Measurements from ENCODE around the gene ZNF837.
A peak's percentile ranks its signal among the peaks of the same experiment; 100 is the strongest.
"Not testable (repeated sequence)": the region's sequence is repeated elsewhere in the genome, so short reads cannot be mapped to it uniquely, and the experiment has no call there.

ZNF837 gene

DNA sequence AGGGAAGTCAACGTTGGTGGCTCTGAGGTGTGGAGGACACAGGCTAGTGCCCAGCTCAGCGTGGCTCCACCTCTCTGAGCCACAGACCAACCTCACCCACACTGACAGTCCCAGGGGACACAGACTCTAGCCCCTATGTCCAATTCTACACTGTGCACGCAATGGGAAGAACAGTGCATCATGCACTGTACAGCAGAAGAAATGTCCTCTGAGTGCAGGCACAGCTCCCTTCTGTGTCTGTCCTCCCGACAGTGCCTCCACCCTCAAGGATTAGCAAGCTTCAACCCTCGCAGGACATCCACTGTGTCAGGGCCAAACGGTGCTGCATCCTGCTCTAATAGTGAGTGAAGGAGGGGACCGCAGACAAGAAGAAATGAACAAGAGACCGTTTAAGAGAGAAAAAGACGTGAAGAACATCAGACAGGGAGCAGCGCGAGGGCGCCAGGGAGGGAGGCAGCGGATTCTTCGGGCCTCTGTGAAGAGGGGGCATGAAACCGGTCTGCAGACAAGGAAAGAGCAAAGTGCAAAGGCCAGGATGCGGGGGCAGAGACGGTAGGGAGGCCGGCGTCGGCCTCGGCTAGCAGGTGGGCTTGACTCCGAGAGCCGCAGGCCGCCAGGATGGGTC lies 681 bp downstream of the ZNF837 start:
- Histone ChIP-seq H3K4me3 (ENCODE audit: low read length) (peak overlapping the region; percentile 65), H3K9me3 (ENCODE audit: control insufficient read depth, low read depth, low read length) (no peaks in the 10 kb centered on the region), H3K9ac (ENCODE audit: low read length) (peak overlapping the region; percentile 47), H3K27me3 (ENCODE audit: control insufficient read depth, insufficient read depth, low read length) (no peaks in the 10 kb centered on the region), H3K27ac (ENCODE audit: low read length) (no peak overlapping the region), H3K4me1 (ENCODE audit: control insufficient read depth, low read depth, low read length) (no peaks in the 10 kb centered on the region), H3K36me3 (ENCODE audit: control insufficient read depth, low read depth, low read length) (no peaks in the 10 kb centered on the region)

DNA sequence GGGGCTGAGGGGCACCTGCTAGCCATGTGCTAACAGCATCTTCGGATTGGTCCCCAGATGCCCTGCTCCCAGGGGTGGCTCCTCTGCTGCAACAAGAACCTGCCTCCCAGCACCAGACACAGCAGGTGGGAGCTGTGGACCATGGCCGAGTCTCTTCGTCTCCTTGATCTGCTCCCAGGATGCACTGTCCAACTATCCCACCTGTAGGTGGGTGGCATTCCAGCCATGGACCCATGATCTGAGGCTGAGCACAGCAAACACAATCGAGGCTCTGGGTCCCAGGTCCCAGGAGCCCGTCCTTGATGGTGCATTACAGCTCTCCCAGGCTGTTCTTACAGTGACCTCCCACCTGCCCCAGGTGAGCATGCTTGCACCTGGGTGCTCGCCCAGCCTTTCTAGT lies 1.6 kb downstream of the ZNF837 start:
- Histone ChIP-seq H3K27ac (ENCODE audit: low read length) (no peak overlapping the region), H3K9ac (ENCODE audit: low read length) (no peak overlapping the region), H3K9me3 (ENCODE audit: control insufficient read depth, low read depth, low read length) (no peaks in the 10 kb centered on the region), H3K36me3 (ENCODE audit: control insufficient read depth, low read depth, low read length) (no peaks in the 10 kb centered on the region), H3K27me3 (ENCODE audit: control insufficient read depth, insufficient read depth, low read length) (no peaks in the 10 kb centered on the region), H3K4me1 (ENCODE audit: control insufficient read depth, low read depth, low read length) (no peaks in the 10 kb centered on the region), H3K4me3 (ENCODE audit: low read length) (no peak overlapping the region)

DNA sequence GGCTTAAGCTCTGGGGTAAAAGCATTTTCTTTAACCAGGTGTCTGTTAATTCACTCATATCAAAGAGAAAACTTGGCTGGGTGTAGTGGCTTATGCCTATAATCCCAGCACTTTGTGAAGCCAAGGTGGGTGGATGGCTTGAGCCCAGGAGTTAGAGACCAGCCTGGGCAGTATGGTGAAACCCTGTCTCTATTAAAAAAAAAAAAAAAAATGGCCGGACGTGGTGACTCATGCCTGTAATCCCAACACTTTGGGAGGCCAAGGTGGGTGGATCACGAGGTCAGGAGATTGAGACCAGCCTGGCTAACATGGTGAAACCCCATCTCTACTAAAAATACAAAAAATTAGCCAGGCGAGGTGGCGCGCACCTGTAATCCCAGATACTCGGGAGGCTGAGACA lies 4.1 kb downstream of the ZNF837 start:
- H3K27me3 ChIP-seq (ENCODE audit: control insufficient read depth, insufficient read depth, low read length); H3K9me3 ChIP-seq (ENCODE audit: control insufficient read depth, low read depth, low read length); H3K36me3 ChIP-seq (ENCODE audit: control insufficient read depth, low read depth, low read length): not testable (repeated sequence)

DNA sequence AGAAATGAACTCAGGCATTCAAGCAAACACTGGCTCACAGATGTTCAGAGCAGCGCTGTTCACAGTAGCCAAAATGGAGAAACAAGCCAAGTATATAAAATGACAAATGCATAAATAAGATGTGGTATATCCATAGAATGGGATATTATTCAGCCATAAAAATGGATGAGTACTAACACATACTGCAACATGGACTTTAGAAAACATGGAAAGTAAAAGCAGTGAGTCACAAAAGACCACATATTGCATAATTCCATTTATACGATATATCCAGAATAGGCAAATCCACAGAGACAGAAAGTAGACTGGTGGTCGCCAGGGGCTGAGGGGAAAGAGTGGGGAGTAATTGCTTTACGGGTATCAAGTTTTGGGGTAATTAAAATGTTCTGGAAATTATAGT lies 6.6 kb downstream of the ZNF837 start:
- no peak overlapping the region for H3K4me3 ChIP-seq (ENCODE audit: low read length)
- H3K27ac ChIP-seq (ENCODE audit: low read length) = no peak overlapping the region
- H3K36me3 ChIP-seq (ENCODE audit: control insufficient read depth, low read depth, low read length) = no peaks in the 10 kb centered on the region
- H3K4me1 ChIP-seq (ENCODE audit: control insufficient read depth, low read depth, low read length) = no peaks in the 10 kb centered on the region
- no peaks in the 10 kb centered on the region for H3K27me3 ChIP-seq (ENCODE audit: control insufficient read depth, insufficient read depth, low read length)
- no peak overlapping the region for H3K9ac ChIP-seq (ENCODE audit: low read length)
- no peaks in the 10 kb centered on the region for H3K9me3 ChIP-seq (ENCODE audit: control insufficient read depth, low read depth, low read length)

More for the DNA sequence above, 4.1 kb downstream of the ZNF837 start:
- H3K27ac ChIP-seq (ENCODE audit: low read length); H3K9ac ChIP-seq (ENCODE audit: low read length); H3K4me3 ChIP-seq (ENCODE audit: low read length); H3K4me1 ChIP-seq (ENCODE audit: control insufficient read depth, low read depth, low read length): not testable (repeated sequence)

DNA sequence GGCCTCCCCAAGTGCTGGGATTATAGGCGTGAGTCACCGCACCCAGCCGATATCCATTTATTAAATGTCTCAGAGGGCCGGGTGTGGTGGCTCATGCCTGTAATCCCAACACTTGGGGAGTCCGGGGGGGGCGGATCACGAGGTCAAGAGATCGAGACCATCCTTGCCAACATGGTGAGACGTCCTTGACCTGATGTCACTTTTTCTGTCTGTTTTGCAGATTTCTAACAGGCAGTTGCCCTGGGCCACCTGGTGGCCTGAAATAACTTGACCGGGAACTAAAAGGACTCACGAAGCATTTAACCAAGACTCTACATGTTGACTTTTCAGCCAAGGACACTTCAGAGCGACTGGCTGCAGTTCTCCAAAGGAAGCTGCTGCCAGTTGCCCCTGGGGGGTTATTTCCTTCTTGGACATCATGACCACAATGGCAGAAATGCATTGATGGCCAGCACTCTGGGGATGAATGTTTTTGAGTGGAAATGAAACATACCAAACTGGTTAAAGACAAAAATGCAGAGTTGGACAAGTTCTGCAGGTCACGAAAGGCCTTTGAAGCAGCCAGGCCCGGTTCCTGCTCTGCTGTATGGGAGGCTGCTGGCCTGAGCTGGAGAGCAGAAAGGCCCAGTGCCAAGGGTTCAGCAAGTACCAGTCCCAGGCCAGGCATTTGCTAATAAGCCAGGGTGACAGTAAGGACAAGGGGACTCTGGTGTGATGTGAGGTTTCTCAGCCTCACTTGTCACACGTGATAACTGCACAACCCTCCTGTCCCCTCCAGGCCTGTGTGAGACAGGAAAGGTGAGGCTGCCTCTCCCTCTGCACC lies 8.3 kb downstream of the ZNF837 start:
- H3K36me3 ChIP-seq (ENCODE audit: control insufficient read depth, low read depth, low read length) = no peaks in the 10 kb centered on the region
- H3K9ac ChIP-seq (ENCODE audit: low read length) = no peak overlapping the region
- H3K27ac ChIP-seq (ENCODE audit: low read length) = no peak overlapping the region
- H3K9me3 ChIP-seq (ENCODE audit: control insufficient read depth, low read depth, low read length) = no peaks in the 10 kb centered on the region
- no peaks in the 10 kb centered on the region for H3K27me3 ChIP-seq (ENCODE audit: control insufficient read depth, insufficient read depth, low read length)
- H3K4me1 ChIP-seq (ENCODE audit: control insufficient read depth, low read depth, low read length) = no peaks in the 10 kb centered on the region
- H3K4me3 ChIP-seq (ENCODE audit: low read length) = no peak overlapping the region

DNA sequence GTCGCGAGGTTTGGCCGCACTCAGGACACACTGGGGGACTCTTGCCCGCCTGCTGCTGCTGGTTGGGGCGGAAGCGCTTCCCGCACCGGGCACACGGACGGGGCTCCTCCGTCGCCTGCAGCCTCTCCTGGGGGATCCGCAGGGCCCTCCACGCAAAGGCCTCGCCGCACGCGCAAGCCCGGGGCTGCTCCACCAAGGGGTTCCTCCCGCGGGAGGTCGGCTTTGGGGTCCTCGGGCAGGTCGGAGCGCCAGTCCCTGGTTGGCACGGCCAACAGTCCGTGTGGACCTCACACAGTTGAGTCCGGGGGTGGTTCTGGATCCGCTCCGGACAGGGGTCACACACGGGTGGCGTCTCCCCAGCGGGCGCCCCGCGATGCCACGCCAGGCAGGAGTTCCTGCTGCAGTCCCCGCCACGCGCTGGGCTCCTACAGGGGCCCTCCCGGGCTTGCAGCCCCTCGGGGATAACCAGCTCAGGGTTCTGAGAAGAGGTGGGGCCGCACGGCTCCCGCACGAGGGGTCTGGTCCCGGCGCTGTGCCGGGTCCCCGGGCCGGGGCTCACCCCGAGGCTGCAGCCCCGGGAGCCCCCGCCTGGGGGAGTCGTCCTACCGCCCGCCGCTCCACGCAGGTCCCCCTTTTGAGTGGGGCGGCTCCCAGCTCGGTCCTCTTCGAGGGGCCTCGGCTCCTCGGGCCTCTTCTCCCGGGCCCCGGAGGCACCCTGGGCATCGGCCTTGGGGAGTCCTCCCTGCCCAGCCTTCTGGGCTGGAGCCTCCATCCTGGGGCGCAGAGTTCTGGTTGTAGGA lies 12.1 kb downstream of the ZNF837 start:
- Histone ChIP-seq H3K27ac (ENCODE audit: low read length) (no peak overlapping the region), H3K27me3 (ENCODE audit: control insufficient read depth, insufficient read depth, low read length) (no peaks in the 10 kb centered on the region), H3K4me1 (ENCODE audit: control insufficient read depth, low read depth, low read length) (no peaks in the 10 kb centered on the region), H3K9me3 (ENCODE audit: control insufficient read depth, low read depth, low read length) (no peaks in the 10 kb centered on the region), H3K36me3 (ENCODE audit: control insufficient read depth, low read depth, low read length) (no peaks in the 10 kb centered on the region), H3K9ac (ENCODE audit: low read length) (no peak overlapping the region), H3K4me3 (ENCODE audit: low read length) (no peak overlapping the region)

DNA sequence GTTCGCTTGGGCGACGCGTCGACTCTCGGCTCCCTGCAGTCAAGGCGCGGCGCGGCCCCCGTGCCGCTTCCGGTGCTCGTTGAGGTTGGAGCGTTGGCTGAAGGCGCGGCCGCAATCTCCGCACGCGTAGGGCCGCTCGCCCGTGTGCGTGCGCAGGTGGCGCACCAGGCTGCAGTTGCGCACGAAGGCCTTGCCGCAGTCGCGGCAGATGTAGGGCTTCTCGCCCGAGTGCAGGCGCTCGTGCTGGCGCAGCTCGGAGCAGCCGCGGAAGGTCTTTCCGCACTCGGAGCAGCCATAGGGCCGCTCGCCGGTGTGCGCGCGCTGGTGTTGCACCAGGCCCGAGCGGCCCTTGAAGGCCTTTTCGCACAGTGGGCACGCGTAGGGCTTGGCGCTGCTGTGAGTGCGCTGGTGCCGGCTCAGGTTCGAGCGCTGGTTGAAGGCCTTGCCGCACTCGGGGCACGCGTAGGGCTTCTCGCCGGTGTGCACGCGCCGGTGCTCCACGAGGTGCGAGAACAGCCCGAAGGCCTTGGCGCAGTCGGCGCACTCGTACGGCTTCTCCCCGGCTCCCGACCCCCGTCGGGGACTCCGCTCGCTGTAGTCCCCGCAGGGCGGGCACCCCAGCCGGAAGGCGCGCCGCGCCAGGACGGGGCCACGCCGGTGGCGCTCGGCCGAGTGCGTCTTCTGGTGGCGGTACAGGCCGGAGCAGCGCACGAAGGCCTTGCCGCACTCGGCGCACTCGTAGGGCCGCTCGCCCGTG lies 13.0 kb downstream of the ZNF837 start:
- no peaks in the 10 kb centered on the region for H3K36me3 ChIP-seq (ENCODE audit: control insufficient read depth, low read depth, low read length)

DNA sequence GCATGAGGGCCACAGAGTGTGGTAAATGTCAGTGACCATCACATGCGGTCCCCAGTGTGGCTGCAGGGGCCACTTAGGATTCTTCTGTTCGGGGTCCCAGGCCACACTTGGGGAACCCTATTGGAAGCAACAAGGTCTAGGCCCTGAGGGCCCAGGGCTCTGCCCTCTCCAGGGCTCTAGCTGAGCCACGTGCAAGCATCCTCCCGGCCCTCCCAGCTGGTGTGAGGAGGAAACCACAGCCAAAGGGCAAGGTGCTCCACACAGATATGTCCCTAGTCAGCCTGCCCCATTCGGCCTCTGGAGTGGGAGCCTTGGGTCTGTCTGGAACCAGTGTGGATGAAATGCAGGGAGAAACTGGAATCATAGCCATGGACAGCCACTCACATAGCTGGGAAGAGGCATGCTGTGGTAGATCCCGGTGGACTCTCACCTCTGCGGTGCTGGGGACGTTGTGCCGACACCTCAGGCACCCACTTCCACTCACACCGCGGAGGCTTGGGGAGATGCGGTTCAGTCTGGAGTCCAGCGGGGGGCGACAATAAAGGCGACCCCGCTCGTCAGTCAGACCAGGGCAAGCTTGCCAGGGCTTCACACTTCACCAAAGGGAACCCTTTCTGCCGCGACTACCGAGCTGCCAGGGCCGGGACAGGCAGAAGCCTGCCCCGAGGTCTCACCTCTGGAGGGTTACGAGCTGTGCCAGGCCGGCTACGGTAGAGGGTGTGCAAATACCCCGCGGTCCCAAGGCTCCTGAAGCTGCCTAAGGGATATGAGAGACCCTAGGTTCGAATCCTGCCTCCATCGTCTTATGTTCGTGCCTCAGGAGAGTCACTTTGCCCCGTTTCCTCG lies 14.0 kb downstream of the ZNF837 start:
- Histone ChIP-seq H3K4me3 (ENCODE audit: low read length) (no peak overlapping the region), H3K27ac (ENCODE audit: low read length) (no peak overlapping the region), H3K4me1 (ENCODE audit: control insufficient read depth, low read depth, low read length) (no peaks in the 10 kb centered on the region), H3K36me3 (ENCODE audit: control insufficient read depth, low read depth, low read length) (no peaks in the 10 kb centered on the region), H3K27me3 (ENCODE audit: control insufficient read depth, insufficient read depth, low read length) (no peaks in the 10 kb centered on the region), H3K9ac (ENCODE audit: low read length) (no peak overlapping the region), H3K9me3 (ENCODE audit: control insufficient read depth, low read depth, low read length) (no peaks in the 10 kb centered on the region)

More for the DNA sequence above, 13.0 kb downstream of the ZNF837 start:
- H3K27ac ChIP-seq (ENCODE audit: low read length) = no peak overlapping the region
- no peaks in the 10 kb centered on the region for H3K4me1 ChIP-seq (ENCODE audit: control insufficient read depth, low read depth, low read length)
- no peak overlapping the region for H3K4me3 ChIP-seq (ENCODE audit: low read length)
- H3K9ac ChIP-seq (ENCODE audit: low read length) = no peak overlapping the region
- H3K27me3 ChIP-seq (ENCODE audit: control insufficient read depth, insufficient read depth, low read length) = no peaks in the 10 kb centered on the region
- H3K9me3 ChIP-seq (ENCODE audit: control insufficient read depth, low read depth, low read length) = no peaks in the 10 kb centered on the region

DNA sequence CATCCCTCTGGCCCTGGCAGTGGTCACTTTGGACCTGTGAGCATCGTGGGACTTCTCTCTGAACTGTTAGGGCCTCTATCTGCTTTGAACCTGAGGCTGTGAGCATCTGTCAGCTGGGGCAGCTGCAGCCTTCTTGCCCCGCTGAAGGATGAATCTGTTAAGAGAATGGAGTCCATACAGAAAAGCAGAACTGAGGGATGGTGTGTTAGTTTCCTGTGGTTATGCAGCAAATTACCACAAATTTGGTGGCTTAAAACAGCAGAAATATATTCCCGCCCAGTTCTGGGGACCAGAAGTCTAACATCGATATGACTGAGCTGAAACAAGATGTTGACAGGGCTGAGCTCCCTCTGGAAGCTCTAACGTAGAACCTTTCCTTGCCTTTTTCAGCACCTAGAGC lies 16.7 kb downstream of the ZNF837 start:
- H3K9me3 ChIP-seq (ENCODE audit: control insufficient read depth, low read depth, low read length) = no peaks in the 10 kb centered on the region
- H3K4me3 ChIP-seq (ENCODE audit: low read length) = no peak overlapping the region
- H3K9ac ChIP-seq (ENCODE audit: low read length) = no peak overlapping the region
- H3K27me3 ChIP-seq (ENCODE audit: control insufficient read depth, insufficient read depth, low read length) = no peaks in the 10 kb centered on the region
- no peak overlapping the region for H3K27ac ChIP-seq (ENCODE audit: low read length)
- peaks cover 7% of the 10 kb centered on the region for H3K4me1 ChIP-seq (ENCODE audit: control insufficient read depth, low read depth, low read length)
- H3K36me3 ChIP-seq (ENCODE audit: control insufficient read depth, low read depth, low read length) = no peaks in the 10 kb centered on the region

DNA sequence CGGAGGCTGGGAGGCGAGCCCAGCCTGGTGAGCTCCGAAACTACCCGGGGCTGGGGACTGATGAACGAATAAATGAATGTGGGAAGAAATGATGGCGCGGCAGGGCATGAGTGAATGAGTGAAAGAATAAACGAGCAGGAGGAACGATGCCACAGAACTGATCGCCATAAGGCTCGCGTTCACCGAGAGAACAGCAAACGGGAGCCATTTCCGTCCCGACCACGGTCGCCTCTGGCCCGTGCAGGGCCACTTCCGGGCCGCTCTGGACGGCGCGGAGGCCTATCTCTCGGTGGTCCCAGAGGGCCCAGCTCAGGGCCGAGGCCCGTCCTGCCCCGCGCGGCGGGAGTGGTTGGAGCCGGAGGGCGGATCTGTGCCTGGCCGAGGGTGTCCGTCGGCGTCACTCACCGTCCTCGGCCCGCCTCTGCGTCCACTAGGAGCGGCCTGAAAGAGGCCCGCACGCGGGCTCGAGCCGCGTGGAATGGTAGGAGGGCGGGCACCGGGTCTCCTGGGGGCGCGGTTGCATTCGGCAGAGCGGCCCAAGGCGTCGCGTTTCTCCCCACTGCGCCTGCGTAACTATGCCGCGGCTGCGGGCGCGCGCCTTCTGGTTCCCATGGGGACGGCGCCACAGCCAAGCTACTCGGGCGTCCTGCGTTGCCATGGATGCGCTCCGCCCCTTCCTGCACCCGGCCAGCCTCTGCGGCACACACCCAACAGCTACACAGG lies 18.4 kb downstream of the ZNF837 start, which contains the start of gene ZNF497:
Gene ZNF497, minus strand, starts transcription at position 480 of the 723 bp plus-strand sequence. CDS start 5,116 bp downstream, outside the sequence.
- no peaks in the 10 kb centered on the region for H3K27me3 ChIP-seq (ENCODE audit: control insufficient read depth, insufficient read depth, low read length)
- H3K9ac ChIP-seq (ENCODE audit: low read length) = peak within 1 kb of the TSS; percentile 97
- no peaks in the 10 kb centered on the region for H3K36me3 ChIP-seq (ENCODE audit: control insufficient read depth, low read depth, low read length)
- peak within 1 kb of the TSS; percentile 99 for H3K4me3 ChIP-seq (ENCODE audit: low read length)
- peaks cover 7% of the 10 kb centered on the region for H3K4me1 ChIP-seq (ENCODE audit: control insufficient read depth, low read depth, low read length)
- no peaks in the 10 kb centered on the region for H3K9me3 ChIP-seq (ENCODE audit: control insufficient read depth, low read depth, low read length)
- peak within 1 kb of the TSS; percentile 97 for H3K27ac ChIP-seq (ENCODE audit: low read length)
